Esophagus squamous epithelium (tissue), 5 donors: Measurements from ENCODE around the gene RGMA. TPM values are rescaled to one million over a fixed set of nuclear protein-coding genes. Genes with fewer than 3 reads are reported as not detected.

ENCODE experiments used
- DNase-seq: peaks from one replicate; lab custom pipeline; 2025; lab: John Stamatoyannopoulos, UW
- H3K27ac ChIP-seq, 4 donors: fragments of 200-600 bp; sonication (generic); one replicate each; pipeline ENCODE4 v1.5.1; 2016 to 2019; ENCODE audit warnings: mild to moderate bottlenecking in 1 of 4
- H3K27me3 ChIP-seq, 4 donors: fragments of 200-600 bp; sonication (generic); 1 replicate in 3 of 4; 2 replicates in 1 of 4; pipeline versions ENCODE4 v1.5.1 to v1.6.0; 2017 to 2021; ENCODE audit warnings: antibody characterized with exemption in 1 of 4
- H3K36me3 ChIP-seq, 3 donors: fragments of 200-600 bp; sonication (generic); one replicate each; pipeline ENCODE4 v1.5.1; 2016 to 2019
- H3K4me1 ChIP-seq, 3 donors: fragments of 200-600 bp; sonication (generic); one replicate each; pipeline ENCODE4 v1.5.1; 2017 to 2019
- H3K4me3 ChIP-seq, 4 donors: fragments of 200-600 bp; sonication (generic); 1 replicate in 3 of 4; 2 replicates in 1 of 4; pipeline ENCODE4 v1.5.1; 2016 to 2019; ENCODE audit warnings: mild to moderate bottlenecking in 2 of 4, moderate library complexity in 1 of 4
- H3K9me3 ChIP-seq, 3 donors: fragments of 200-600 bp; sonication (generic); one replicate each; pipeline ENCODE4 v1.5.1; 2016 to 2019
- CTCF ChIP-seq, 6 experiments: fragments of 450-650 bp in 4 of 6; fragments of 200-600 bp in 2 of 6; sonication (generic) in 2 of 6; IDR thresholded peaks; one replicate each; pipeline ENCODE4 v1.5.1; 2016 to 2019; ENCODE audit warnings: antibody characterized with exemption in 6 of 6, mild to moderate bottlenecking in 4 of 6, moderate library complexity in 4 of 6
- POLR2A ChIP-seq, 4 donors: fragments of 450-650 bp; IDR thresholded peaks; one replicate each; pipeline ENCODE4 v1.6.1; 2017; ENCODE audit warnings: antibody characterized with exemption in 4 of 4, mild to moderate bottlenecking in 4 of 4, moderate library complexity in 3 of 4
- WGBS, 2 donors: methylation state at CpG; one replicate each; pipeline ENCODE4 v1.1.5; 2018; 5-methylcytosine and 5-hydroxymethylcytosine counted together
- intact Hi-C: fragments of 100-400 bp; cut with DNase I; formaldehyde crosslinking; loops from one replicate; pipeline ENCODE4 v1.15.0; 2022
- total RNA-seq, 4 donors: library from RNA; depleted of rRNA; stranded (reverse); fragments of >200 nt; gene quantifications; one replicate each; pipeline ENCODE4 v1.1.0, GENCODE V29; 2016
- donor health status: DM: yes; HTN: yes; CAD: no.

Gene RGMA
- total RNA-seq, 4 donors from 2014 or later = 18.8 to 74.7 (median 47.1) TPM

GRCh38 chr15:93073465-93073952, 15.5 kb downstream of the RGMA start:
- no peak for DNase-seq
- 11% methylated on average over 9 of the region's 30 CpGs; no CpG with 5 or more reads in 1 of the 2 donors for WGBS, 2 donors
- intact Hi-C loops = no loop called here

GRCh38 chr15:93072411-93073394, 16.3 kb downstream of the RGMA start:
- peak overlapping the region; percentile 89 to 98 (median 94) for H3K27ac ChIP-seq
- no peaks in the 10 kb centered on the region for H3K9me3 ChIP-seq
- peak in 3 of 6 experiments; percentile 3 to 13 (median 5) for TF ChIP-seq CTCF (IDR thresholded peaks at IDR 0.05)
- peak in 2 of 4 donors; percentile 64 to 82 for TF ChIP-seq POLR2A (IDR thresholded peaks at IDR 0.05)
- intact Hi-C loops = no loop called here
- 0 to 1% methylated on average over 12 to 17 of the region's 96 CpGs for WGBS, 2 donors
- peaks cover 40 to 100% (median 52%) of the 10 kb centered on the region in 3 donors for H3K4me1 ChIP-seq
- no peak for DNase-seq
- peaks cover 0 to 36% (median 0%) of the 10 kb centered on the region in 4 donors for H3K27me3 ChIP-seq
- H3K4me3 ChIP-seq = peak overlapping the region; percentile 63 to 90 (median 78)
- H3K36me3 ChIP-seq = peaks cover 0 to 17% (median 0%) of the 10 kb centered on the region in 3 donors

More at GRCh38 chr15:93073465-93073952, 15.5 kb downstream of the RGMA start:
- TF ChIP-seq CTCF (IDR thresholded peaks at IDR 0.05) (no peak), POLR2A (IDR thresholded peaks at IDR 0.05) (no peak)
- Histone ChIP-seq H3K36me3 (peaks cover 0 to 12% (median 0%) of the 10 kb centered on the region in 3 donors), H3K27ac (peak overlapping the region; percentile 89 to 98 (median 94)), H3K4me1 (peaks cover 32 to 100% (median 44%) of the 10 kb centered on the region in 3 donors), H3K4me3 (peak overlapping the region; percentile 63 to 90 (median 78)), H3K9me3 (no peaks in the 10 kb centered on the region), H3K27me3 (peaks cover 0 to 36% (median 0%) of the 10 kb centered on the region in 4 donors)

GRCh38 chr15:93072011-93072410, 17.0 kb downstream of the RGMA start:
- Histone ChIP-seq H3K36me3 (peaks cover 0 to 17% (median 0%) of the 10 kb centered on the region in 3 donors), H3K27ac (peak overlapping the region; percentile 89 to 98 (median 94)), H3K9me3 (no peaks in the 10 kb centered on the region), H3K4me3 (peak overlapping the region; percentile 63 to 90 (median 78)), H3K4me1 (peaks cover 44 to 100% (median 55%) of the 10 kb centered on the region in 3 donors), H3K27me3 (peaks cover 0 to 36% (median 0%) of the 10 kb centered on the region in 4 donors)
- no peak for DNase-seq
- intact Hi-C loops = no loop called here
- TF ChIP-seq CTCF (IDR thresholded peaks at IDR 0.05) = no peak
- no peak for TF ChIP-seq POLR2A (IDR thresholded peaks at IDR 0.05)
- WGBS, 2 donors = 1 to 3% methylated on average over 10 of the region's 10 CpGs

GRCh38 chr15:93071469-93071936, 17.5 kb downstream of the RGMA start:
- peaks cover 0 to 21% (median 0%) of the 10 kb centered on the region in 3 donors for H3K36me3 ChIP-seq
- peaks cover 0 to 36% (median 0%) of the 10 kb centered on the region in 4 donors for H3K27me3 ChIP-seq
- DNase-seq = no peak
- intact Hi-C loops = no loop called here
- WGBS, 2 donors = 15 to 25% methylated on average over 14 to 16 of the region's 22 CpGs
- H3K4me1 ChIP-seq = peaks cover 46 to 100% (median 50%) of the 10 kb centered on the region in 3 donors
- H3K9me3 ChIP-seq = no peaks in the 10 kb centered on the region
- H3K27ac ChIP-seq = peak overlapping the region; percentile 89 to 98 (median 94)
- peak overlapping the region; percentile 63 to 90 (median 78) for H3K4me3 ChIP-seq
- no peak for TF ChIP-seq CTCF (IDR thresholded peaks at IDR 0.05)
- TF ChIP-seq POLR2A (IDR thresholded peaks at IDR 0.05) = peak in 1 of 4 donors; percentile 47
